ENCODE measurements around the gene HMGN1.

Gene HMGN1

DNA sequence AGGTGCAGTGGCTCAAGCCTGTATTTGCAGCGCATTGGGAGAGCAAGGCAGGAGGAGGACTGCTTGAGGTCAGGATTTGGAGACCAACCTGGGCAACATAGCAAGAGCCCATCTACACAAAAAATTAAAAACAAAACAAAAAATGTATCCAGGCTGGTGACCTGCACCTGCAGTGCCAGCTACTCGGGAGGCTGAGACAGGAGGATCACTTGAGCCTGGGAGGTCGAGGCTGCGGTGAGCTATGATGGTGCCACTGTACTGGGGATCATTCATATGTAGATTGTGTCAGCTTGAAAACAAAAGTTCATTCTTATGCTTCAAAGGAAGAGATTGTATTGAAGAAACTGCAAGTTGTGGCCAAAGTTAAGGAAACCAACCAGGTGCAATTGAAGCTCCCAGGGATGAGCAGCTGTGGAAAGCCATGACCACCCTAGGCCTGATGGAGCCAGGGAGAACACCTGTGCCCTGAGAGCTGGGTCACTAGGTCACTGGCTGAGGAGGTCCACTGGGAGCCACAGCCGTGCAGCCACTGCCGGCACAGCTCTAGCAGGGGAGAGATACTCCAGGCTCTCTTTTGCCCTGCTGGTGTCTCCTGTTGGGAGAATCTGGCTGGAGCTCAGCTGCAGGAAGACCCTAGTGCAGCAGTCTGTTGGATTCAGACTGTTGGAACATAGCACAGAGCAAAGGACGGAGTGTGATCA is 22.1 kb downstream of the HMGN1 start:
- no peak for DNase-seq

DNA sequence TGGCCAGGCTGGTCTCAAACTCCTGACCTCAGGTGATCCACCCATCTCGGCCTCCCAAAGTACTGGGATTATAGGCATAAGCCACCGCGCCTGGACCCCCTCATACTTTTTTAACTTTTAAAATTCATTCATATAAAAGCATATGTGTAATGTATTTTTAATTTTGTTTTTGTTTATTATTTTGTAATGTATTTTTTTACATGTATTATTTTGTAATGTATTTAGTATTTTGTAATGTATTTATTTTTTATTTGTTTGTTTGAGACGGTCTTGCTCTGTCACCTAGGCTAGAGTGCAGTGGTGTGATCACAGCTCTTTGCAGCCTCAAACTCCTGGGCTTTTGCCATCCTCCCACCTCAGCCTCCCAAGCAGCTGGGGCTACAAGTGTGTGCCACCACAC is 23.4 kb downstream of the HMGN1 start:
- DNase-seq, result no peak

- no peak for DNase-seq
Observed at GRCh38 chr21:39321424-39321823, 27.5 kb downstream of the HMGN1 start.

DNA sequence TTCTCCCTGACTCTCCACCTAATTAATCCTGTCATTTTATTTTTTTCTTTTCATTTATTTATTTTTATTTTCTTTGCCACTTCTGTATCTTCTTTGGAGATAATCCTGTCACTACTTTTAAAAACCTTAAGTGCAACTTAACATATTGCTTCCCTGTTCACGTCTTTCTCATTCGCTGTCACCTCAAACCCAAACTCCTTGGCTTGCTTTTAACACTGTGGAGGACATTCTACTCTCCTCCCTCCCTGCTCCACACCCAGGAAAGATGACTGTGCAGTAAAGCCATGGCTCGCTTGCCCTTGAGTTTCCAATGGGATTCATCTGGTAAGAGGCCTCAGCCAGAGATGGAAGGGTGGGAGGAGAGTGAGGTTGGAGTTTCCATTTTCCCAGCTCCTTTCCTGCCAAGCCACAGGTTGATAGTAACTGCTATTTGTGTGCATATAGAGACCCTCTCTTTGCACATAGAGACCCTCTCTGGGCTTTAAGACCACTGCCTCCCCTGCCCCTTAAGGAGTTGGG is 29.0 kb downstream of the HMGN1 start:
- no peak for DNase-seq

GRCh38 chr21:39319251-39319756 is 29.6 kb downstream of the HMGN1 start:
- DNase-seq, result no peak

DNA sequence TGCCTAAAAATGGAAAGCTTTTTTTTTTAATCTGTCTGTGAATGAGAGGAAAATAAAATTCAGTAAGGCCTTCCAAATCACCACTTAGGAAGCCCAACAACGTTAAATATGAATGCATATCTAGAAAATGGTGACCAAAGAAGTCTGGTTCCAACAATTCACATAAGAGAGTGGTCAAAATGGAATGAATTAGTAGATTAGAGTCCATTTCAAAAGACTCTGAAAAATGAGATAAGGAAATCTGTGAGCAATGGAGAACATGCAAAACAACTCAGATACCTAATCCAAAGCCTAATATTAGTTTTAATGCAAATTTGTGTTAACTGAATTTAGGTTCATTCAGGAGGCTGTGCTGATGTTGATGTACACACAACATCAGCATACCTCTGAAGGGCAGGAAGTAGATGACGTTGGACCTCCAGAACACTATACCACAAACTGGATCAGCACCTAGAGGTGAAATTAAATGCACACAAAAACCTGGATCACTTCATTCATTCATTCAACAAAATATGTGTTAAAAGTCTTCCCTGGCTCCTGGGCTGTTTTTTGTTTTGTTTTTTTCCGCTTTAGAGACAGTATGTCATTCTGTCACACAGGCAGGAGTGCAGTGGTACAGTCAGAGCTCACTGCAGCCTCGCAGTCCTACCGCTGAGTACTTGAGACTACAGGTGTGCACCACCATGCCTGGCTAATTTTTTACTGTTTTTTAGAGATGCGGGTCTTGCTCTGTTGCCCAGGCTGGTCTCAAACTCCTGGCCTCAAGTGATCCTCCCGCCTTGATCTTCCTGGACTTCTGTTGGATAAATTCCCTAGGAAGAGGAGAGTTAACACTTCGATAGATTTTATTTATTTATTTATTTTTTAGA is 30.6 kb downstream of the HMGN1 start:
- DNase-seq, result no peak

DNA sequence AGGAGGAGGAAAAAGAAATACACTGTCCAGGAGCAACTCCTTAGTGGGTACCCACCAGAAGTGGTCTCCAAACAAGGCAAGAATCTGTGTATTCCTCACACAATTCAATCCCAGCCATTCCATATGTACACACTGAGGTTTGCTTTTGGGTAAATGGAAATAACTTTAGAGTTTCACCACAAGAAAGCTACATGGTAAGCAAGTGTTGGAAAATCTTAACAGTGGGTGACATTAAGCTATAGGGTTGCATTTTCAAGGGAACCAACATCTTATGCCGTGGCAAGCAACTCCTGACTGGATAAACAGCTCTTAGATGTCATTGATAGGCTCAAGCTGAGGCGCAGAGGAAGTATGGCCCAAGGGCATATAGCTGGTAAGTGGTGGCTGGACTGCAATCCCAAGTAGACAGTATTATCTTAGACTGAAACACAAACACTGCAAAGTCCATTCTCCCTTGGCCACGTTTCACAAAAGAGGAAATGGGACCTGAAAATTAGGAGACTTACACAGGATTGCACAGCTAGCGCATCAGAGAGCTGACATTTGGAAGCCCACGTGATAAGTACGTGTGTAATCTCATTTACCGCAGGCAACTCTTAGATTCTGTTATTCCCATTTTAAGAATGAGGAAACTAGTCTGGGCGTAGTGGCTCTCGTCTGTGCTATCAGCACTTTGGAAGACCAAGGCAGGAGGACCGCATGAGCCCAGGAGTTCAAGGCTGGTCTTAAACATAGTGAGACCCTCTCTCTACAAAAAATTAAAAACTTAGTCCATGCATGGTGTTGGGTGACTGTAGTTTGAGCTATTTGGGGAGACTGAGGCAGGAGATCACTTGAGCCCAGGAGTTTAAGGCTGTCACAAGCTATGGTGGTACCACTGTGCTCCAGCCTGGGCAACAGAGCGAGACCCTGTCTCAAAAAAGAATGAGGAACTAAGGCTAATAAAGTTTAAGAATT is 31.5 kb downstream of the HMGN1 start:
- no peak for DNase-seq

GRCh38 chr21:39316729-39317128 is 32.2 kb downstream of the HMGN1 start:
- no peak for DNase-seq

DNA sequence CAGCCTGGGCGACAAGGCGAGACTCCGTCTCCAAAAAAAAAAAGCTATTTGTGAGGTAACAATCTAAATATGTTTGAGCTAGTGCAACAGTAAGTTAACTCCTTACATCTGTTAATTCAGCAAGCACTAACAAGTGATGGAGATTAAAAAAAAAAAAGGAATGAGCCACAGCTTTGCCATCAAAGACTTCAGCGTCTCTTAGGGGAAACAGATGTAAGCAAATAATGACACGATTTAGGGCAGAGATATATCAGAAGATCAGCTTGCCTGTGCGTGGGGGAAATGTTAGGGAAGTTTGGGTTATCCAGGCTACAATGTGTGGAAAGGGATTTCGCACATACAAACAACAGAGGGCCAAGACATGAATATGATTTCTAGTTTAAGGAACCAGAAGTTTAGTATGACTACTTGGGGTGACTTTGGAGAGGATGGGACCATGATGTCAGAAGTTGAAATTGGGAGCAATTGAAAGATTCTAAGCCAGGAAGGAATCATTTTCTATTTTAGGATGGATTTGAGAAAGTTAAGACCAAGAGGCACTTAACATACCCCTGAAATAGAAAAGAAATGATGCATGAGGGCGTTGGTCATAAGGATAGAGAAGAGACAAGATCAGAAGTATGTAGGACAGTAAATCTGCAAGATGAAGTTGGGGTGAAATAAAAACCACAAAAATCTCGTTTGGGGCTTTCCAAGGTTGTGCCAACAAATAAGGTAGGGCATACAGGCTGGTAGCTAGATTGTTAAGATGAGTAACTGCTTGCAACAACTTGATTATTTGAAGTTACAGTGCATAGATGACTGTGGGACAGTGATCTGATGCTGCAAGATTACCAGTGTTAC is 33.1 kb downstream of the HMGN1 start:
- no peak for DNase-seq

DNA sequence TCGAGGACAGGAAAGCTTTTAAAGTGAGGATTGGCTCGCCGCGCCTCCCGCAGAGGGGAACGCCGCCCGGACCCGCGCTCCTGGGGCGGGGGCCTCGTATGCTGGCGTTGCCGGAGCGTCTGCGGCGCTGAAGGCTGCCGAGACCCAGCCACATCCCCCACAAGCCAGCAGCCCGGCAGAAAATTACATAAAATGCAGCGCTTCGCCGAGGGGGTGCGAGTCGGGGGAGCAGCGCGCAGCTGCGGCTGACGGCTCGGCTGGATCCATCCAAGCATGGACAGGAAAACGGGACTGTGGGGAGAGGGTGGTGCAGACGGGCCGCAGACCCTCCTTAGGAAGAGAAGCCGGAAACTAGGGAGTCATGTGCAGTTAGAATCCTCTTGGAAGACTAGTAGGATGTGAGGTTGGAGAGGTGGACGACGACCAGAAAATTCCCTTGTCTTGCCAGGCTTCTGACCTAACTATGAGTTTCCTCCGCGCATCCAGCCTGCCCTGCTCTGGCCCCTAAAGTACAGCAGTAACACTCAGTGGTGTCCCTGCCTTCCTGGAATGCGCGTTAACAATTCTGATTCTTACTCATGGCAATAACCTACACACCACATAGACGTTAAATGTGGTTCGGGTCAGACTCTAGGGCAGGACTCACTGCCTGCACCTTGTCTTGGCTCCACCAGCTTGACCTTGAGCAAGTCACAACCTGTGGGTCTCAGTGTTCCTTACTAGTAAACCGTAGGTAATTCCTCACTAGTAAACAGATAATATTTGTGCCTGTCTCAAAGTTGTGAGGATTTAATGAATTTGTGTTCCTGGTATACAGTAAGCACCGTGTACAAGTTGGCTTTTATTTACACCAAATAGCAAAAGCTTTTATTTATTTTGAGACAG is 34.5 kb downstream of the HMGN1 start:
- DNase-seq, result peak; percentile 43

DNA sequence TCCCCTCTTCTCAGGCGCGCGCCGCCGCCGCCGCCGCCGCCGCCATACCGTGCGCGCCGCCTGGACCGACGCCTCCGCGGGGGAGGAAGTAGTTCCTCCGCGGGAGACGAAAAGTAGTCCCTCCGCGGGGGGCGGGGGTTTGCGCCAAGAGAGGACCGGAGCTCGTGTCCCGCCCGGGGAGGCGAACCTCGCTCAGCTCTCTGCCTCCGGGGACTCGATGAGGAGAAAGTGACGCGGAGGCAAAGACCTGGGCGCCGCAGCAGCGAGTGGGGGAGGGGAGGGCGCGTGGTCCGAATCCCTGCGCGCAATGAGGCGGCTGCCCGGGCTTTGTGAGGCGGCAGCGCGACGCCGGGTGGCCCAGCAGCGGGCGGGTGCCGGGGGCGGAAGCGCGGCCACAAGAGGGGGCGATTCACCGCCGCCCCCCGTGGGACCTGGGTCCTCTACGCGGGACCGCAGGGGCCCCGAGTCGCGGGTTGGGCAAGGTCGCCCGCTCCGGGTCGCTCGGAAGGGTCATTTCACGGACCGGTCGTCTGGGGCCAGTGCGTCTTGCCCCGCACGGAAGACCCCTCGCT is 35.2 kb downstream of the HMGN1 start, which contains the start of gene BRWD1:
BRWD1 (minus strand) TSS at position 62 of the 572 bp plus-strand sequence. CDS start 141 bp downstream, outside the sequence.
- peak; percentile 37 for DNase-seq

- no peak for DNase-seq
Observed at GRCh38 chr21:39313042-39313570, 35.8 kb downstream of the HMGN1 start.

- peak; percentile 76 for DNase-seq
Observed at GRCh38 chr21:39312112-39313041, 36.5 kb downstream of the HMGN1 start.

- no peak for DNase-seq
Observed at GRCh38 chr21:39311164-39311563, 37.7 kb downstream of the HMGN1 start.

DNA sequence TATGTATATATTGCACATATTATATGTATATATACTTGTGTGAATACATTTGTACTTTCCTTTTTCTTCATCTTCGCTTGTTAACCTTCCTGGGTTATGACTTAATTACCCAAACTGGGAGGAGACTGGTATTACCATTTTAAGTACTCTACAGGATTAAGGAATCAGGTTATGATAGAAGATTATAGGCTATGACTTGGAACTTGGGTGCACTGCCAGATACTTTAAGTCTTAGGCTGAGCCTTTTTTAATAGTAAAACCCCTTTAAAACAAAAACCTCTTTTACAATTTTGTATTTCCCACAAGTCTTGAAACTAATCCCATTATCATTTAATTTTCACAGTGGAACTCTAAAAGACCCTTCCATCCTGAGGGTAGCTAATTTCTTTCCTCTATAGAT is 41.4 kb downstream of the HMGN1 start:
- DNase-seq, result no peak

DNA sequence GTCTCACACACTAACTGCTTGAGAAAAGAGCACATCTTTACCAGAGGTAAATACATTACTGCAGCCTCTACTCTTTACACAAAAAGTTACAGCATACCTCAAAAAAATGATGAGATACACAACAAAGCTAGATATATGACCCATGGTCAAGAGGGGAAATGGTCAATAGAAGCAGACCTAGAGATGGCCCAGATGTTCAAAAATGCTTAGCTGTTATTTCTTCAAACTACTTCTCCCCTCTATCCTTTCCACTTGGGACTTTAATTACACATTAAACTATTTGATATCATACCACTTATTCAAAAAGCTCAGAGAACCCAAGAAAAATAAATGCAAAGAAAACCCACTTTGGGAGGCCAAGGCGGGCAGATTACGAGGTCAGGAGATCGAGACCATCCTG is 48.3 kb downstream of the HMGN1 start:
- DNase-seq, result no peak

- DNase-seq, result no peak
Observed at GRCh38 chr21:39296891-39297290, 52.0 kb downstream of the HMGN1 start.
